Stomach (tissue), 9 donors: ENCODE measurements around the gene DMRTB1. TPM values are rescaled to one million over a fixed set of nuclear protein-coding genes. Genes with fewer than 3 reads are reported as not detected.

ENCODE experiments used
- DNase-seq, 2 donors: peaks; one replicate each; pipeline versions ENCODE4 v3.0.0 to v3.0.0-alpha.2; 2013 to 2019
- H3K27ac ChIP-seq, 5 donors: fragments of 200-600 bp in 4 of 5; sonication (generic) in 4 of 5; one replicate each; pipeline ENCODE4 v1.5.1; 2013 to 2019; ENCODE audit warnings: mild to moderate bottlenecking in 1 of 5, moderate library complexity in 1 of 5
- H3K27me3 ChIP-seq, 3 donors: fragments of 200-600 bp; sonication (generic); one replicate each; pipeline ENCODE4 v1.5.1; 2017 to 2019; ENCODE audit warnings: mixed run types in 1 of 3
- H3K36me3 ChIP-seq, 4 donors: fragments of 200-600 bp; sonication (generic); 1 replicate in 3 of 4; 2 replicates in 1 of 4; pipeline ENCODE4 v1.5.1; 2016 to 2019
- H3K4me1 ChIP-seq, 4 donors: fragments of 200-600 bp; sonication (generic); one replicate each; pipeline ENCODE4 v1.5.1; 2016 to 2019
- H3K4me3 ChIP-seq, 4 donors: fragments of 200-600 bp; sonication (generic) in 3 of 4; one replicate each; pipeline ENCODE4 v1.5.1; 2016 to 2019; ENCODE audit warnings: mild to moderate bottlenecking in 1 of 4
- H3K9me3 ChIP-seq, 4 donors: fragments of 200-600 bp; sonication (generic); one replicate each; pipeline ENCODE4 v1.5.1; 2016 to 2019
- CTCF ChIP-seq, 7 experiments: fragments of 450-650 bp in 4 of 7; fragments of 200-600 bp in 3 of 7; sonication (generic) in 3 of 7; IDR thresholded peaks; one replicate each; pipeline ENCODE4 v1.5.1; 2016 to 2019; ENCODE audit warnings: antibody characterized with exemption in 7 of 7, control low read depth in 2 of 7, mild to moderate bottlenecking in 1 of 7
- EP300 ChIP-seq: sonication (generic); formaldehyde crosslinking; IDR thresholded peaks from one replicate; pipeline ENCODE4 v1.6.1; 2017; ENCODE audit warnings: antibody characterized with exemption
- POLR2A ChIP-seq, 4 donors: fragments of 450-650 bp; IDR thresholded peaks; one replicate each; pipeline ENCODE4 v1.6.1; 2016; ENCODE audit warnings: antibody characterized with exemption in 4 of 4, control low read depth in 2 of 4, mild to moderate bottlenecking in 1 of 4, moderate library complexity in 1 of 4
- POLR2AphosphoS5 ChIP-seq, 3 donors: sonication (generic); formaldehyde crosslinking; IDR thresholded peaks; one replicate each; pipeline ENCODE4 v1.6.1; 2016; ENCODE audit warnings: antibody characterized with exemption in 3 of 3
- WGBS, 5 donors: extraction: QIAGEN DNeasy Blood & Tissue Kit in 3 of 5; methylation state at CpG; one replicate each; pipeline versions ENCODE4 v1.1.5 to v1.1.7; 2013 to 2018; 5-methylcytosine and 5-hydroxymethylcytosine counted together
- intact Hi-C: fragments of 100-400 bp; cut with DNase I; formaldehyde crosslinking; loops from one replicate; pipeline ENCODE4 v1.15.1; 2023; ENCODE audit warnings: low total_unique reads
- polyA plus RNA-seq, 3 donors: library from polyadenylated mRNA; stranded (reverse); fragments of 200-250 nt; gene quantifications; one replicate each; pipeline ENCODE4 v1.2.3, GENCODE V29; 2013
- total RNA-seq, 5 donors: library from RNA; depleted of rRNA; stranded (reverse); fragments of >200 nt; gene quantifications; one replicate each; pipeline versions ENCODE4 v1.1.0 to v1.2.3, GENCODE V29; 2014 to 2016
- donor health status: healthy with polysubstance abuse.
- donor health status: Bipolar disorder and iron deficiency.
- donor health status: healthy.

The DMRTB1 gene
- total and polyA plus RNA-seq, 8 donors, result not detected

- intact Hi-C loops, result loop anchor here (10.0 kb wide), 1 partner anchor 198 kb away; no protein-coding TSS in a partner anchor
- WGBS, 5 donors, result 65 to 84% (median 77%) methylated on average over 9 of the region's 9 CpGs
- Histone ChIP-seq H3K9me3 (peaks cover 0 to 4% (median 0%) of the 10 kb centered on the region in 4 donors), H3K36me3 (no peaks in the 10 kb centered on the region), H3K4me1 (peaks cover 0 to 7% (median 4%) of the 10 kb centered on the region in 4 donors), H3K27ac (no peak overlapping the region), H3K4me3 (no peak overlapping the region), H3K27me3 (peaks cover 0 to 39% (median 28%) of the 10 kb centered on the region in 3 donors)
- TF ChIP-seq POLR2AphosphoS5 (IDR thresholded peaks at IDR 0.05) (no peak), EP300 (no peak), CTCF (IDR thresholded peaks at IDR 0.05) (no peak), POLR2A (IDR thresholded peaks at IDR 0.05) (no peak)
- no peak for DNase-seq
Measured at GRCh38 chr1:53486395-53487026, 27.3 kb downstream of the DMRTB1 start.

GRCh38 chr1:53490351-53490750 lies 31.2 kb downstream of the DMRTB1 start:
- TF ChIP-seq EP300, result no peak
- no peak for TF ChIP-seq POLR2A (IDR thresholded peaks at IDR 0.05)
- no peak for TF ChIP-seq CTCF (IDR thresholded peaks at IDR 0.05)
- TF ChIP-seq POLR2AphosphoS5 (IDR thresholded peaks at IDR 0.05), result no peak
- DNase-seq, result no peak
- no peak overlapping the region for H3K27ac ChIP-seq
- H3K4me3 ChIP-seq, result no peak overlapping the region
- peaks cover 0 to 28% (median 25%) of the 10 kb centered on the region in 3 donors for H3K27me3 ChIP-seq
- H3K9me3 ChIP-seq, result peaks cover 0 to 4% (median 0%) of the 10 kb centered on the region in 4 donors
- H3K36me3 ChIP-seq, result no peaks in the 10 kb centered on the region
- intact Hi-C loops, result no loop called here
- WGBS, 5 donors, result 46 to 58% (median 52%) methylated on average over 3 of the region's 3 CpGs
- peaks cover 0 to 5% (median 4%) of the 10 kb centered on the region in 4 donors for H3K4me1 ChIP-seq

- Histone ChIP-seq H3K36me3 (no peaks in the 10 kb centered on the region), H3K27me3 (peaks cover 0 to 24% (median 3%) of the 10 kb centered on the region in 3 donors), H3K4me1 (peaks cover 0 to 13% (median 0%) of the 10 kb centered on the region in 4 donors), H3K27ac (no peak overlapping the region), H3K4me3 (no peak overlapping the region), H3K9me3 (no peaks in the 10 kb centered on the region)
- TF ChIP-seq POLR2A (IDR thresholded peaks at IDR 0.05), result no peak
- TF ChIP-seq CTCF (IDR thresholded peaks at IDR 0.05), result no peak
- TF ChIP-seq POLR2AphosphoS5 (IDR thresholded peaks at IDR 0.05), result no peak
- TF ChIP-seq EP300, result no peak
- intact Hi-C loops, result no loop called here
- DNase-seq, result no peak
- 86 to 94% (median 90%) methylated on average over 8 of the region's 8 CpGs for WGBS, 5 donors
Measured at GRCh38 chr1:53495633-53496345, 36.6 kb downstream of the DMRTB1 start.

- intact Hi-C loops, result no loop called here
- no peak for DNase-seq
Measured at GRCh38 chr1:53498555-53499131, 39.4 kb downstream of the DMRTB1 start.

More at GRCh38 chr1:53498555-53499131, 39.4 kb downstream of the DMRTB1 start:
- no peak overlapping the region for H3K27ac ChIP-seq
- H3K27me3 ChIP-seq, result peaks cover 0 to 43% (median 13%) of the 10 kb centered on the region in 3 donors
- H3K4me3 ChIP-seq, result no peak overlapping the region
- WGBS, 5 donors, result 46 to 63% (median 54%) methylated on average over 4 to 9 of the region's 9 CpGs
- H3K36me3 ChIP-seq, result no peaks in the 10 kb centered on the region
- H3K4me1 ChIP-seq, result peaks cover 0 to 18% (median 0%) of the 10 kb centered on the region in 4 donors
- no peak for TF ChIP-seq POLR2AphosphoS5 (IDR thresholded peaks at IDR 0.05)
- TF ChIP-seq CTCF (IDR thresholded peaks at IDR 0.05), result no peak
- no peak for TF ChIP-seq EP300
- TF ChIP-seq POLR2A (IDR thresholded peaks at IDR 0.05), result no peak
- H3K9me3 ChIP-seq, result no peaks in the 10 kb centered on the region
